Measurements from ENCODE around the gene MYBPC3.

- TF ChIP-seq CTCF (IDR thresholded peaks at IDR 0.05 in 2 of 3, conservative IDR thresholded peaks at IDR 0.05 in 1 of 3; ENCODE audit: control insufficient read depth in 2 of 3, extremely low read depth in 1 of 3, insufficient read depth in 1 of 3, low read depth in 3 of 3, low read length in 3 of 3) (no peak), ATF3 (IDR thresholded peaks at IDR 0.05; ENCODE audit: borderline replicate concordance, extremely low read depth, low read depth, low read length) (no peak), RAD21 (IDR thresholded peaks at IDR 0.05; ENCODE audit: insufficient read depth, low read depth, low read length) (no peak), ZNF24 (IDR thresholded peaks at IDR 0.05) (no peak), EZH2 (IDR thresholded peaks at IDR 0.05; ENCODE audit: borderline replicate concordance, control insufficient read depth, low read depth, low read length) (no peak), GATAD2B (conservative IDR thresholded peaks at IDR 0.05; ENCODE audit: low read depth) (no peak), GABPA (IDR thresholded peaks at IDR 0.05; ENCODE audit: low read depth) (no peak), IRF3 (IDR thresholded peaks at IDR 0.05) (no peak), BCL11A (IDR thresholded peaks at IDR 0.05; ENCODE audit: low read depth, low read length) (no peak)
These were observed 8.9 kb upstream of the MYBPC3 start for GRCh38 chr11:47361419-47361818.

Measured in GM12878 (cell line).